Measurements from ENCODE around the gene GALNT10. TPM values are rescaled to one million over a fixed set of nuclear protein-coding genes. Genes with fewer than 3 reads are reported as not detected.

Gene GALNT10
- total RNA-seq, 4 donors from 2014 or later = 21.4 to 49.8 (median 44.7) TPM

GRCh38 chr5:154332451-154332850 lies 141.9 kb downstream of the GALNT10 start:
- peaks cover 11 to 50% (median 22%) of the 10 kb centered on the region in 4 donors for H3K36me3 ChIP-seq
- DNase-seq (ENCODE audit: extremely low spot score) = no peak
- TF ChIP-seq POLR2A (IDR thresholded peaks at IDR 0.05; ENCODE audit: low read depth) = no peak
- TF ChIP-seq POLR2AphosphoS5 (IDR thresholded peaks at IDR 0.05) = no peak
- no peak for TF ChIP-seq EP300 (IDR thresholded peaks at IDR 0.05)
- TF ChIP-seq CTCF (IDR thresholded peaks at IDR 0.05) = no peak
- H3K4me1 ChIP-seq = peaks cover 0 to 15% (median 8%) of the 10 kb centered on the region in 4 donors
- 96% methylated on average over 4 of the region's 6 CpGs for WGBS
- no peaks in the 10 kb centered on the region for H3K27me3 ChIP-seq
- H3K9me3 ChIP-seq = no peaks in the 10 kb centered on the region
- H3K27ac ChIP-seq (replicated peaks in 1 of 4) = no peak overlapping the region
- H3K4me3 ChIP-seq = no peak overlapping the region
- intact Hi-C loops (cut with DNase I) = no loop called here

- TF ChIP-seq POLR2AphosphoS5 (IDR thresholded peaks at IDR 0.05) (no peak), EP300 (IDR thresholded peaks at IDR 0.05) (no peak), POLR2A (IDR thresholded peaks at IDR 0.05; ENCODE audit: low read depth) (no peak), CTCF (IDR thresholded peaks at IDR 0.05) (no peak)
- H3K9me3 ChIP-seq = no peaks in the 10 kb centered on the region
- WGBS = 100% methylated on average over 4 of the region's 4 CpGs
- H3K27ac ChIP-seq (replicated peaks in 1 of 4) = no peak overlapping the region
- peaks cover 0 to 15% (median 8%) of the 10 kb centered on the region in 4 donors for H3K4me1 ChIP-seq
- DNase-seq (ENCODE audit: extremely low spot score) = no peak
- no peak overlapping the region for H3K4me3 ChIP-seq
- H3K27me3 ChIP-seq = no peaks in the 10 kb centered on the region
- intact Hi-C loops (cut with DNase I) = no loop called here
- H3K36me3 ChIP-seq = peaks cover 11 to 54% (median 22%) of the 10 kb centered on the region in 4 donors
Measured at GRCh38 chr5:154333016-154333415, 142.5 kb downstream of the GALNT10 start.

GRCh38 chr5:154334406-154335064 lies 144.0 kb downstream of the GALNT10 start:
- TF ChIP-seq POLR2AphosphoS5 (IDR thresholded peaks at IDR 0.05) (no peak), EP300 (IDR thresholded peaks at IDR 0.05) (no peak), CTCF (IDR thresholded peaks at IDR 0.05) (no peak), POLR2A (IDR thresholded peaks at IDR 0.05; ENCODE audit: low read depth) (no peak)
- Histone ChIP-seq H3K36me3 (peaks cover 9 to 53% (median 22%) of the 10 kb centered on the region in 4 donors), H3K4me1 (peaks cover 0 to 15% (median 8%) of the 10 kb centered on the region in 4 donors), H3K4me3 (no peak overlapping the region), H3K27me3 (no peaks in the 10 kb centered on the region), H3K27ac (replicated peaks in 1 of 4) (no peak overlapping the region), H3K9me3 (no peaks in the 10 kb centered on the region)
- no peak for DNase-seq (ENCODE audit: extremely low spot score)
- WGBS = 64% methylated on average over 6 of the region's 6 CpGs
- intact Hi-C loops (cut with DNase I) = no loop called here

GRCh38 chr5:154335065-154335448 lies 144.5 kb downstream of the GALNT10 start:
- intact Hi-C loops (cut with DNase I) = no loop called here
- TF ChIP-seq EP300 (IDR thresholded peaks at IDR 0.05) (no peak), CTCF (IDR thresholded peaks at IDR 0.05) (no peak), POLR2A (IDR thresholded peaks at IDR 0.05; ENCODE audit: low read depth) (no peak), POLR2AphosphoS5 (IDR thresholded peaks at IDR 0.05) (no peak)
- H3K36me3 ChIP-seq = peaks cover 4 to 47% (median 18%) of the 10 kb centered on the region in 4 donors
- no peaks in the 10 kb centered on the region for H3K27me3 ChIP-seq
- peaks cover 0 to 15% (median 8%) of the 10 kb centered on the region in 4 donors for H3K4me1 ChIP-seq
- H3K4me3 ChIP-seq = no peak overlapping the region
- no peak overlapping the region for H3K27ac ChIP-seq (replicated peaks in 1 of 4)
- WGBS = 97% methylated on average over 5 of the region's 5 CpGs
- H3K9me3 ChIP-seq = no peaks in the 10 kb centered on the region
- no peak for DNase-seq (ENCODE audit: extremely low spot score)

All from esophagus muscularis mucosa (tissue), 4 donors.